Measurements from ENCODE around the gene PDE7B. TPM values are rescaled to one million over a fixed set of nuclear protein-coding genes. Genes with fewer than 3 reads are reported as not detected.

PDE7B gene
- total and polyA plus RNA-seq, 2 of the 4 experiments (the other 2 are of a cell fraction): 7.8 to 12.4 TPM

DNA sequence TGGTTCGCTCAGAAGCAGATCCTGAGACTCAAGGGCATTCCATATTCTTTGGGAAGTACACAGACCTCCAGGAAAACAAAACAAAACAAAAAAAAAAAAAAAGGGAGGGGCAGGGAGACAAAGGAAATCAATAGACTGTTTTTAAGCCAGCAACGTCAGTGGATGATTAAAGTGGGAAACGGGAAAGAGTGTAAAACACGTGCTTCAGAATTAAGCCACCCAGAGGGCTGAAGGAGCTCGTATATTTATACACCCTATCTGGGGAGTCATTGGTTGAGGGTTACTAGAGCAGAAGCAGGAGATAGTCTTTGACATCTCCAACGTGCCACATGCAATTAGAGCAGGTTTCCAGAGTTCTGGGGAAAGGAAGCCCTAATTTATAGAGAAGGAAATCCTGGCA, 26.2 kb downstream of the PDE7B start:
- peak overlapping the region; percentile 43; the same call in 1 of the 3 replicates for H2BK15ac ChIP-seq (ENCODE audit: low read depth, low read length)
- H3K9me1 ChIP-seq (ENCODE audit: insufficient read depth, low read length): peaks cover 6% of the 10 kb centered on the region; the same call in 1 of the 2 replicates
- no peak overlapping the region for H3K56ac ChIP-seq (ENCODE audit: extremely low read depth, insufficient read depth, low read length)
- peak overlapping the region; percentile 42; the same call in 1 of the 2 replicates for H3K18ac ChIP-seq (ENCODE audit: low read depth, low read length)
- no peak overlapping the region for H2AFZ ChIP-seq (replicated peaks; ENCODE audit: low read length, poor library complexity)
- no peak overlapping the region for H4K91ac ChIP-seq (ENCODE audit: insufficient read depth, low read depth, low read length)
- H4K20me1 ChIP-seq (ENCODE audit: insufficient read depth, low read length): no peaks in the 10 kb centered on the region
- H3K4me2 ChIP-seq (ENCODE audit: low read depth, low read length): no peak overlapping the region
- dilution Hi-C loops (cut with HindIII; ENCODE audit: low sequenced_read_pairs, unreplicated experiment) (no loop called here), intact Hi-C loops (cut with micrococcal nuclease) (no loop called here), in situ Hi-C loops (cut with MboI; ENCODE audit: low sequenced_read_pairs) (no loop called here)
- peaks cover 28 to 42% of the 10 kb centered on the region in 2 experiments for H3K79me1 ChIP-seq (ENCODE audit: low read depth in 1 of 2, low read length in 2 of 2)
- no peak overlapping the region for H3K23ac ChIP-seq (ENCODE audit: low read depth, low read length)
- H4K8ac ChIP-seq (ENCODE audit: low read depth in 2 of 2, low read length in 2 of 2): 0 out of 4 replicates have a peak overlapping the region, but pooled peaks of 1 of the 2 experiments have one; percentile 24
- H2AK9ac ChIP-seq (replicated peaks; ENCODE audit: low read depth, low read length, poor library complexity): no peak overlapping the region
- 0 out of 2 replicates have a peak overlapping the region, but pooled peaks have one; percentile 32 for H4K5ac ChIP-seq (ENCODE audit: low read depth, low read length)
- H2BK20ac ChIP-seq (ENCODE audit: low read depth, low read length): 0 out of 2 replicates have a peak overlapping the region, but pooled peaks have one; percentile 23
- ATAC-seq (ENCODE audit: low read depth) (no peak), DNase-seq (no peak)
- H2BK5ac ChIP-seq (ENCODE audit: low read depth, low read length, poor library complexity, severe bottlenecking): no peak overlapping the region
- H3K14ac ChIP-seq (replicated peaks; ENCODE audit: low read depth, low read length): no peak overlapping the region
- H3K4me1 ChIP-seq (ENCODE audit: control insufficient read depth, insufficient read depth, low read length): peaks cover 9% of the 10 kb centered on the region
- ChIA-PET CTCF (no interaction called here), POLR2A (ENCODE audit: unreplicated experiment) (no interaction called here)
- H2BK120ac ChIP-seq (ENCODE audit: low read depth, low read length): peak overlapping the region; percentile 8
- TF ChIP-seq CEBPB (IDR thresholded peaks at IDR 0.05; ENCODE audit: low read depth, low read length) (no peak), MAZ (IDR thresholded peaks at IDR 0.05; ENCODE audit: borderline replicate concordance, low read depth, low read length) (no peak), FOS (IDR thresholded peaks at IDR 0.05; ENCODE audit: low read depth, low read length) (no peak), MXI1 (IDR thresholded peaks at IDR 0.05; ENCODE audit: borderline replicate concordance, low read depth, low read length) (no peak), RCOR1 (IDR thresholded peaks at IDR 0.05; ENCODE audit: insufficient replicate concordance, low read length) (no peak), RFX5 (IDR thresholded peaks at IDR 0.05; ENCODE audit: low read depth, low read length) (no peak), NFE2L2 (IDR thresholded peaks at IDR 0.05; ENCODE audit: low read depth, low read length) (no peak), POLR2A (IDR thresholded peaks at IDR 0.05; ENCODE audit: low read depth, low read length) (no peak), BHLHE40 (IDR thresholded peaks at IDR 0.05; ENCODE audit: low read depth, low read length) (no peak), RAD21 (IDR thresholded peaks at IDR 0.05; ENCODE audit: low read length) (no peak), CHD1 (IDR thresholded peaks at IDR 0.05; ENCODE audit: low read depth, low read length) (no peak)
- TF ChIP-seq, protein P1, sequence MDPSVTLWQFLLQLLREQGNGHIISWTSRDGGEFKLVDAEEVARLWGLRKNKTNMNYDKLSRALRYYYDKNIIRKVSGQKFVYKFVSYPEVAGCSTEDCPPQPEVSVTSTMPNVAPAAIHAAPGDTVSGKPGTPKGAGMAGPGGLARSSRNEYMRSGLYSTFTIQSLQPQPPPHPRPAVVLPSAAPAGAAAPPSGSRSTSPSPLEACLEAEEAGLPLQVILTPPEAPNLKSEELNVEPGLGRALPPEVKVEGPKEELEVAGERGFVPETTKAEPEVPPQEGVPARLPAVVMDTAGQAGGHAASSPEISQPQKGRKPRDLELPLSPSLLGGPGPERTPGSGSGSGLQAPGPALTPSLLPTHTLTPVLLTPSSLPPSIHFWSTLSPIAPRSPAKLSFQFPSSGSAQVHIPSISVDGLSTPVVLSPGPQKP (IDR thresholded peaks at IDR 0.05; ENCODE audit: borderline replicate concordance, low read depth, low read length): no peak
- TF ChIP-seq, protein P2, sequence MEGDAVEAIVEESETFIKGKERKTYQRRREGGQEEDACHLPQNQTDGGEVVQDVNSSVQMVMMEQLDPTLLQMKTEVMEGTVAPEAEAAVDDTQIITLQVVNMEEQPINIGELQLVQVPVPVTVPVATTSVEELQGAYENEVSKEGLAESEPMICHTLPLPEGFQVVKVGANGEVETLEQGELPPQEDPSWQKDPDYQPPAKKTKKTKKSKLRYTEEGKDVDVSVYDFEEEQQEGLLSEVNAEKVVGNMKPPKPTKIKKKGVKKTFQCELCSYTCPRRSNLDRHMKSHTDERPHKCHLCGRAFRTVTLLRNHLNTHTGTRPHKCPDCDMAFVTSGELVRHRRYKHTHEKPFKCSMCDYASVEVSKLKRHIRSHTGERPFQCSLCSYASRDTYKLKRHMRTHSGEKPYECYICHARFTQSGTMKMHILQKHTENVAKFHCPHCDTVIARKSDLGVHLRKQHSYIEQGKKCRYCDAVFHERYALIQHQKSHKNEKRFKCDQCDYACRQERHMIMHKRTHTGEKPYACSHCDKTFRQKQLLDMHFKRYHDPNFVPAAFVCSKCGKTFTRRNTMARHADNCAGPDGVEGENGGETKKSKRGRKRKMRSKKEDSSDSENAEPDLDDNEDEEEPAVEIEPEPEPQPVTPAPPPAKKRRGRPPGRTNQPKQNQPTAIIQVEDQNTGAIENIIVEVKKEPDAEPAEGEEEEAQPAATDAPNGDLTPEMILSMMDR (conservative IDR thresholded peaks at IDR 0.05; ENCODE audit: low read depth, low read length): no peak
- H2AK5ac ChIP-seq (ENCODE audit: low read depth, low read length): peak overlapping the region; percentile 35
- H3K4ac ChIP-seq (ENCODE audit: low read depth, low read length): no peak overlapping the region
- BruUV-seq (replicated peaks): no TSS peak
- H3K27me3 ChIP-seq (ENCODE audit: control insufficient read depth, insufficient read depth, low read length): no peaks in the 10 kb centered on the region
- peaks cover 2% of the 10 kb centered on the region for H3K36me3 ChIP-seq (ENCODE audit: control insufficient read depth, insufficient read depth, low read length)
- H3K4me3 ChIP-seq (ENCODE audit: insufficient read depth, low read depth, low read length): no peak overlapping the region
- H3K9ac ChIP-seq (ENCODE audit: low read depth, low read length): no peak overlapping the region
- H3K27ac ChIP-seq (ENCODE audit: insufficient read depth, low read length): no peak overlapping the region
- WGBS, 2 experiments (ENCODE audit: extremely low coverage in 2 of 2, insufficient read length in 1 of 2): 60% methylated on average over 1 of the region's 6 CpGs; no CpG with 5 or more reads in 1 of the 2 experiments
- H3K9me3 ChIP-seq (ENCODE audit: control insufficient read depth, insufficient read depth, low read length): no peaks in the 10 kb centered on the region
